Lower lobe of right lung (tissue), 2 donors: ENCODE data around the gene PRM3. TPM values are rescaled to one million over a fixed set of nuclear protein-coding genes. Genes with fewer than 3 reads are reported as not detected.

Experiments
- ATAC-seq, 2 donors: fragments of 200-7000 bp; cut with Tn5 transposase; one replicate each; pipeline ENCODE4 v1.9.1; 2020 to 2022; ENCODE audit warnings: mild to moderate bottlenecking in 2 of 2, moderate library complexity in 2 of 2
- DNase-seq: peaks from one replicate; pipeline ENCODE4 v3.0.0-alpha.2; 2020
- H3K27ac ChIP-seq: fragments of 200-600 bp; one replicate; pipeline ENCODE4 v1.8.0; 2022
- H3K27me3 ChIP-seq: fragments of 200-600 bp; one replicate; pipeline ENCODE4 v1.8.0; 2022; ENCODE audit warnings: low read depth
- H3K36me3 ChIP-seq: fragments of 200-600 bp; one replicate; pipeline ENCODE4 v1.8.0; 2022; ENCODE audit warnings: mild to moderate bottlenecking
- H3K4me1 ChIP-seq: fragments of 200-600 bp; one replicate; pipeline ENCODE4 v1.8.0; 2022
- H3K4me3 ChIP-seq: fragments of 200-600 bp; one replicate; pipeline ENCODE4 v1.8.0; 2022; ENCODE audit warnings: mild to moderate bottlenecking
- H3K9me3 ChIP-seq: fragments of 200-600 bp; one replicate; pipeline ENCODE4 v1.8.0; 2022
- intact Hi-C: fragments of 100-400 bp; cut with DNase I; formaldehyde crosslinking; loops from one replicate; pipeline ENCODE4 v1.11.0; 2022
- total RNA-seq: library from RNA; stranded (reverse); fragmentation: NEBNext Ultra II Directional; extraction: Animal tissue kit (Norgen Biotek cat#: 25700); gene quantifications from one replicate; pipeline ENCODE4 v1.2.1, GENCODE V29; 2021
- TF ChIP-seq, protein P1 (sequence below): fragments of 200-600 bp; IDR thresholded peaks from one replicate; pipeline ENCODE4 v1.8.0; 2022; ENCODE audit warnings: antibody characterized with exemption, mild to moderate bottlenecking
- donor health status: DM: no; HTN: yes; CAD: no; lungs with severe emphysema.

The PRM3 gene
- total RNA-seq, 1 donor from 2014 or later = not detected

GRCh38 chr16:11253009-11253994, 20.1 kb downstream of the PRM3 start:
- Histone ChIP-seq H3K36me3 (peaks cover 5% of the 10 kb centered on the region), H3K9me3 (no peaks in the 10 kb centered on the region), H3K4me1 (peaks cover 40% of the 10 kb centered on the region), H3K27ac (no peak overlapping the region), H3K4me3 (peak overlapping the region; percentile 90), H3K27me3 (no peaks in the 10 kb centered on the region)
- TF ChIP-seq, protein P1, sequence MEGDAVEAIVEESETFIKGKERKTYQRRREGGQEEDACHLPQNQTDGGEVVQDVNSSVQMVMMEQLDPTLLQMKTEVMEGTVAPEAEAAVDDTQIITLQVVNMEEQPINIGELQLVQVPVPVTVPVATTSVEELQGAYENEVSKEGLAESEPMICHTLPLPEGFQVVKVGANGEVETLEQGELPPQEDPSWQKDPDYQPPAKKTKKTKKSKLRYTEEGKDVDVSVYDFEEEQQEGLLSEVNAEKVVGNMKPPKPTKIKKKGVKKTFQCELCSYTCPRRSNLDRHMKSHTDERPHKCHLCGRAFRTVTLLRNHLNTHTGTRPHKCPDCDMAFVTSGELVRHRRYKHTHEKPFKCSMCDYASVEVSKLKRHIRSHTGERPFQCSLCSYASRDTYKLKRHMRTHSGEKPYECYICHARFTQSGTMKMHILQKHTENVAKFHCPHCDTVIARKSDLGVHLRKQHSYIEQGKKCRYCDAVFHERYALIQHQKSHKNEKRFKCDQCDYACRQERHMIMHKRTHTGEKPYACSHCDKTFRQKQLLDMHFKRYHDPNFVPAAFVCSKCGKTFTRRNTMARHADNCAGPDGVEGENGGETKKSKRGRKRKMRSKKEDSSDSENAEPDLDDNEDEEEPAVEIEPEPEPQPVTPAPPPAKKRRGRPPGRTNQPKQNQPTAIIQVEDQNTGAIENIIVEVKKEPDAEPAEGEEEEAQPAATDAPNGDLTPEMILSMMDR = no peak
- intact Hi-C loops = loop anchor here (5.0 kb wide), 1 partner anchor 281 kb away; no protein-coding TSS in a partner anchor
- no peak for DNase-seq
- no peak for ATAC-seq

DNA sequence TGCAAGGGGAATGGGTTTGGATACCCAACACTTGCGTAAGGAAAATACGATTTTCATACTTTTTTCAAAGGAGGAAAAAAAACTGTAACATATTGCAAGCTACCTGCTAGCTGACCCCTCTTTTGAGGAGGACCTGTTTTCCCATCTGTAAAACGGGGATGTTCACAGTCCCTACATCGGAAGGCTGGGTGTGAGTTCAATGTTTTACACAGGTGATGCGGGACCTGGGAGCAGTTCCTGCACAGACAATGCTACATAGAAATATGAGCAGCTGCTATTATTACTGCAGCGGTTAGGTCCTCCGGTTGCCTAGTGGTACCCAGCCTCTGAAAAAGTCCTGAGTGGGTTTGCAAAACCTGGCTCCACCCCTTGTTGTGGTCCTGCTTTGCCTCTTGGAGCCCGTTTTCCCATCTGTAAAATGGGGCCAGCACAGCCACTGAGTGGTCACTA, 20.9 kb downstream of the PRM3 start:
- Histone ChIP-seq H3K27ac (no peak overlapping the region), H3K9me3 (no peaks in the 10 kb centered on the region), H3K27me3 (no peaks in the 10 kb centered on the region), H3K4me1 (peaks cover 34% of the 10 kb centered on the region), H3K4me3 (peak overlapping the region; percentile 90), H3K36me3 (peaks cover 5% of the 10 kb centered on the region)
- intact Hi-C loops = loop anchor here (5.0 kb wide), 1 partner anchor 280 kb away; no protein-coding TSS in a partner anchor
- ATAC-seq (no peak), DNase-seq (no peak)
- TF ChIP-seq, protein P1 = no peak

DNA sequence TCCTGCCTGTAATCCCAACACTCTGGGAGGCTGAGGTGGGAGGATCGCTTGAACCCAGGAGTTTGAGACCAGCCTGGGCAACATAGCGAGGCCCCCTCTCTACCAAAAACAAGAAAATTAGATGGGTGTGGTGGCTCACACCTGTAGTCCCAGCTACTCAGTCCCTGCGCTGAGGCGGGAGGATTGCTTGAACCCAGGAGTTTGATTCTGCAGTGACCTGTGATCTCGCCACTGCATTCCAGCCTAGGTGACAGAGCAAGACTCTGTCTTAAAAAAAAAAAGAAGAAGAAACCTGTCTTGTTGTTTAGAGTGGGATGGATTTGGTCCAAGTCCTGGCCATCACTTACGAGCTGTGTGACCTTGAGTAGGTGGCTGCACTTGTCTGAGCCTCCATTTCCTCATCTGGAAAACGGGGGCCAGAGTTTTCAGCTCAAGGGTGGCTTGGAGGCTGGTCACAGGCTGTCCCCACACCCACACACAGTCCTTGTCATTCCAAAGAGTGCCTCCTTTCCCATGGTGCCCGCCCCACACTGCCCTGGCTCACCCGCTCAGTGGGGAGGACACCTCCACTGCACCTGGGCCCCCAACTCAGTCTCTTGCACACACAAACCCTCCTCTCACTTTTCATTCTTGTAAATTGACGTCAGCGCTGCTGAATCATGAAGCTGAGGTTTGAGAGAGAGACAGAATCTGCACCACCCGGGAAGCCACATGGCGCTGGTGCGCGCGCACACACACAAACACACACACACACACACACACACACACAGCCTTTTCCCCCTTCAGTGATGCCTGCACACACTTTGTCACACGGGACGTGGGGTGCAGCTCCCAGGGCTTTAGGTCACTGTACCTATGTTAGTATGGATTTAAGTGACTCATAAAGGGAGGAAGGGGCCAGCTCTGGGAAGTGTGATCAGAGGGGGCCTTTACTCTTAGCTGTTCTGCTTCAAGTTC, 21.6 kb downstream of the PRM3 start:
- H3K27me3 ChIP-seq = no peaks in the 10 kb centered on the region
- intact Hi-C loops = loop anchor here (5.0 kb wide), 1 partner anchor 280 kb away; no protein-coding TSS in a partner anchor
- H3K36me3 ChIP-seq = peaks cover 5% of the 10 kb centered on the region
- ATAC-seq (no peak), DNase-seq (no peak)
- H3K27ac ChIP-seq = no peak overlapping the region
- no peaks in the 10 kb centered on the region for H3K9me3 ChIP-seq
- TF ChIP-seq, protein P1 = no peak
- H3K4me1 ChIP-seq = peaks cover 27% of the 10 kb centered on the region
- peak overlapping the region; percentile 90 for H3K4me3 ChIP-seq

DNA sequence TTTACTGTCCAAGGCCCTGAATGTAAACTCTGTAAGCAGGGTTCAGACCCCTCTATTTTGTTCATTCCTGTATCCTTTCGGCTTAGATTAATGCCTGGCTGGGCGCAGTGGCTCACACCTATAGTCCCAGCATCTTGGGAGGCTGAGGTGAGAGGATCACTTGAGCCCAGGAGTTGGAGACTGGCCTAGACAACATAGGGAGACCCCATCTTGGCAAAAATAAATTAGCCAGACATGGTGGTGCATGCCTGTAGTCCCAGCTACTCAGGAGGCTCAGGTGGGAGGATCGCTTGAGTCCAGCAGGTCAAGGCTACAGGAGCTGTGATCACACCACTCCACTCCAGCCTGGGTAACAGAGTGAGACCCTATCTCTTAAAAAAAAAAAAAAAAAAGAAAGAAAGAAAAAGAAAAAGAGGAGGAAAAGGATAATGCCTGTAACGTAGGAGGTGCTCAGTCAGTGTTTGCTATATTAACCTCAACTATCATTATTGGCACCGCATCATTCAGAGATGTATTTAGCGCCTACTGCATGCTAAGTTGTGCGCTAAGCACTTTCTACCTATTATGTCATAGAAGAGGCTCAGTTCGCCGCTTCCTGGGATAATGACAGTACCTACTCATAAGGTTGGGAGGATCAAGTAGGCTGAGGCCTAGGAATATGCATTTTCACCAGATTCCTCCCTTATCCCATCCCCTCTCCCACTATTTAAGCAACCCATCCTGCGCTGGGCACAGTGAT, 22.5 kb downstream of the PRM3 start:
- H3K36me3 ChIP-seq = peaks cover 5% of the 10 kb centered on the region
- DNase-seq = no peak
- no peak overlapping the region for H3K4me3 ChIP-seq
- ATAC-seq = no peak
- intact Hi-C loops = loop anchor here (5.0 kb wide), 1 partner anchor 279 kb away; no protein-coding TSS in a partner anchor
- H3K9me3 ChIP-seq = no peaks in the 10 kb centered on the region
- no peak overlapping the region for H3K27ac ChIP-seq
- TF ChIP-seq, protein P1 = no peak
- peaks cover 27% of the 10 kb centered on the region for H3K4me1 ChIP-seq
- no peaks in the 10 kb centered on the region for H3K27me3 ChIP-seq
